ENCODE measurements around the gene PVALEF.
"Not testable (repeated sequence)": the region's sequence is repeated elsewhere in the genome, so short reads cannot be mapped to it uniquely, and the experiment has no call there.

PVALEF gene

DNA sequence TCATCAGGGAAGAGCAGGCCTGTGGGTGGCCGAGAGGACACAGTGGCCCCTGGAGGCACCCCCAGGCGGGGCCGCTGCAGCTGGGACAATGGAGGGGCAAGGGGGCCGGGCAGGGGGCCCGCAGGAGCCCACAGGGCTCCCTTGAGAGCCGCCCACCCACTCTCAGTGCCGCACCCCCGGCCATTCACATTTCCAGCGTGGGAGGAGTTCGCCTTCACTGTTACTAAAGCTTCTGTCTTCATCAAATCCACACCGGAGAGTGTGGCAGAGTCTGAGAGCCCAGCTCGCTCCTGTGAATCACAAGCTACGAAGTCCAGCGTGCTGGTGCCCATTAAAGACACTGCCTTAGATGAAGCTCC lies 20.9 kb upstream of the PVALEF start:
- no peak for DNase-seq (ENCODE audit: low read depth in 2 of 2)

DNA sequence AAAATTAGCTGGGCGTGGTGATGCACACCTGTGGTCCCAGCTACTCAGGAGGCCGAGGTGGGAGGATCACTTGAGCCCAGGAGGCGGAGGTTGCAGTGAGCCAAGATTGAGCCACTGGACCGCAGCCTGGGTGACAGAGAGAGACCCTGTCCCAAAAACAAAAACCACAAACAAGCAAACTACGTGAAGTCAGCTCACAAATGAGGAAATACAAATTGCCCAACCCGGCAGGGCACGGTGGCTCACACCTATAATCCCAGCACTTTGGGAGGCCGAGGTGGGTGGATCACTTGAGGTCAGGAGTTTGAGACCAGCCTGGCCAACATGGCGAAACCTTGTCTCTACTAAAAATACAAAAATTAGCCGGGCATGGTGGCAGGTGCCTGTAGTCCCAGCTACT lies 19.1 kb upstream of the PVALEF start:
- DNase-seq (ENCODE audit: low read depth in 2 of 2): not testable (repeated sequence)

DNA sequence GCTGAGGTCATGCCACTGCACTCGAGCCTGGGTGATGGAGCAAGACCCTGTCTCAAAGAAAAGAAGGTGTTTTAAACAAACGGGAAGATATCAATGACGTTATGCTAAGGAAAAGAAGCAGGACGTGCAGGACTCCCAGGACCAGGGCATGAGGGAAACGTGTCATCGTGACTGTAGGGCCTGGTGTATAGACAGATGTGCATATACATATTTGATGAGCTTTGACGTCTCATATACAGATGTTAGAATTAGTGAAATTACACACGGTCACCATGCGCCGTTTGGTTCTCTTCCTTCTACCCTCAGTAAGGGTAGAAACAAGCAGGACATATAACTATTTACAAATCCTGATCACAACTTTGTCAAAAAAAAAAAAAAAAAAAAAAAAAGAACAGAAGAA lies 17.6 kb upstream of the PVALEF start:
- no peak for DNase-seq (ENCODE audit: low read depth in 2 of 2)

DNA sequence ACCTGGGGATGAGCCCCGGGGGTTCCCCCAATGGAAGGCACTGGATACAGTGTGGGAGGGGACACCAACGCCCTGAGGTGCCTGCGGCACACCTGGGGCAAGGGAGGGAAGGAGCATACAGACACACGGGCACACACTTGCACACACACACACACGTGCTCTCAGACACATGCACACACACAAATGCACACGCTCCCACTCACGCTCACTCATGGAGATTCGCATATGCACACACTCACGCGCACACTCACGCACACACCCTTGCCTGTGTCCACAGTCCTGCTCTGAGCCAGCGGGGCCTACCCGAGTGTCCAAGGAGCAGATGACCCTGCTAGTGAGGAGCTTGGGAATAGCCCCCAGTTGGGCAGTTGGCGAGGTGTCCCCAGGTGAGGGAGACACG lies 16.7 kb upstream of the PVALEF start:
- DNase-seq (ENCODE audit: low read depth in 2 of 2): no peak

- no peak for DNase-seq (ENCODE audit: low read depth in 2 of 2)
These were observed 16.2 kb upstream of the PVALEF start for GRCh38 chr17:81148986-81149533.

DNA sequence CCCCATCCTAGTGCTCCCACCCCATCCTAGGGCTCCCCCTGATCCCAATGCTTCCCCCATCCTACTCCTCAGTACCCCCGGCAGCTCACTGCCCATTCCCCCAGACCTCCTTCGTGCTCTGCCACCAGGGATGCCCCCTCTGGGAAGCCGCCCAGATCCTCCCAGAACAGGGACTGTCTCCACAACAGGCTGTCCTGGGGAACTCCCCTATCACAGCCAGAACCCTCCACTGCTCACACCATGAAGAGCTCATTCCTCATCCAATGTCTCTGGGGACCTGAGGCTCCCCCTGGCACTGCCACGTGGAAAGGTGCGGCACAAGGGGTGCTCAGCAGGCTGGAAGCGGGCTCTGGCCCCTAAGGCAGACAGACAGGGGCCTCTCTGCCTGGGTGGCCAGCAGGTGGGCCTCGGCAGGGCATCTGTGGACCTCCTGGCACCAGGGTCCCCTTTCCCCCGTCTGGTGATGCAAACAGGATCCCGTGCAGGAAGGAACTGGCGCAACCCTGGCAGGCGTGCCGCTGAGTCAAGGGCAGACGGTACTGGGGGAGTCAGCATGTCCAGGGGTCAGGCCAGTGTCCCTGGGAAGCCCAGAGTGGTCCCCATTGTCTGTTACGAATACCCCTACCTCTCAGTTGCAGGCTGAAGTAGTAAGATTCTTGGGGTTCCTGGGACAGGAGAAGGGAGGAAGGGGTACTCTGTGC lies 14.8 kb upstream of the PVALEF start:
- no peak for DNase-seq (ENCODE audit: low read depth in 2 of 2)

DNA sequence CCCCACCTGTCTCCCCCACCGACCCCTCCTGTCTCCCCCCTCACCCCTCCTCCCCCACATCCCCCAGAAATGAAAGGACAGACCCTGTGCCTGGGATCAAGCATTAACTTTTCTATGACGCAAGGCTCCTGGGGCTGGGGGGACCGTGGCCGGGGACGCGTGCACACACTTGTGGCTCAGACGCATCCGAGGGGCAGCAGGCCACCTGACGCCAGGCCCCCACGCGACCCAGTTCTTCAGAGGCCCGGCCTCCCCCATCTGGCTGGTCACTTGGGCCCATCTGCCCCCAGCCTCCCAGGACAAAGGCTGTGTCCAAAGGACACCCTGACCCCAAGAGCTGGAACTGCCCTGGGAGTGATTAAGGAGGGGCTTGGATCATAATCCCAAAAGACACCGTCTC lies 14.0 kb upstream of the PVALEF start:
- no peak for DNase-seq (ENCODE audit: low read depth in 2 of 2)

DNA sequence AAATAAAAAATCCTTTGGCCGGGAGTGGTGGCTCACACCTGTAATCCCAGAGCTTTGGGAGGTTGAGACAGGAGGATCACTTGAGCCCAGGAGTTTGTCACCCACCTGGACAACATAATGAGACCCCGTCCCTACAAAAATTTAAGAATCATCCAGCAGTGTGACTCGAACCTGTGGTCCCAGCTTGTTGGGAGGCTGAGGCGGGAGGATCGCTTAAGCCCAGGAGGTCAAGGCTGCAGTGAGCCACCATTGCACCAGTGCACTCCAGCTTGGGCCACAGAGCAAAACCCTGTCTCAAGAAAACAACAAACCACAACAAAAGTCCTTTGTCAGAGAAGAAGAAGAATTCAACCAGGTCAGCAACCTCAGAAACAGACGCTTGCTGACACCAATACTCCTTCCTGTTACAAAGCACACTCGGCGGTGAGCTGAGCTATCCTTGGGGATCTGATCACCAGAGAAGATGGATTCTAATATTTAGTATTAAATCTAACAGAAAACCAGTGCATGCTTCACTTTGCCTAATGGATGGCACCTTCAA lies 12.9 kb upstream of the PVALEF start:
- DNase-seq (ENCODE audit: low read depth in 2 of 2): no peak

- no peak for DNase-seq (ENCODE audit: low read depth in 2 of 2)
These were observed 11.9 kb upstream of the PVALEF start for GRCh38 chr17:81153340-81153803.

- DNase-seq (ENCODE audit: low read depth in 2 of 2): not testable (repeated sequence)
These were observed 11.3 kb upstream of the PVALEF start for GRCh38 chr17:81154016-81154415.

DNA sequence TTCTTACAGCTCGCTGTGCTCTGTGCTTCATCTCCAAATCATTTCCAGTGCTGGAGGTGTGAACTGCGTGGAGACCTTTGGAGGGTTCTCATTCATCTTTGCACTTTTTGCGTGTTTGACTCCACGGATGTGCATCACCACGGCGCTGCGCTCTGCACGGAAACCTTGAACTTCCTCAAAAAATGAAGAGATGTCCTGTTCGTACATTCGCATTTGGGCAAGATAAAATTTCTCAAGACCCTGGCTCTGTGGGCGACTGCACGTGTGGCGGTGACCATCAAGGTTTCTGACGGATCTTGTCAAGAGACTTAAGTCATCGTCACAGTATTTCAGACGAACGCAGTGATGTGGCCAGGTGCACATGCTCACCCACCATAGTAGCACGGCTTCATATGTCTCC lies 10.3 kb upstream of the PVALEF start:
- DNase-seq (ENCODE audit: low read depth in 2 of 2): no peak

- DNase-seq (ENCODE audit: low read depth in 2 of 2): no peak
These were observed 8.2 kb upstream of the PVALEF start for GRCh38 chr17:81156866-81157805.

DNA sequence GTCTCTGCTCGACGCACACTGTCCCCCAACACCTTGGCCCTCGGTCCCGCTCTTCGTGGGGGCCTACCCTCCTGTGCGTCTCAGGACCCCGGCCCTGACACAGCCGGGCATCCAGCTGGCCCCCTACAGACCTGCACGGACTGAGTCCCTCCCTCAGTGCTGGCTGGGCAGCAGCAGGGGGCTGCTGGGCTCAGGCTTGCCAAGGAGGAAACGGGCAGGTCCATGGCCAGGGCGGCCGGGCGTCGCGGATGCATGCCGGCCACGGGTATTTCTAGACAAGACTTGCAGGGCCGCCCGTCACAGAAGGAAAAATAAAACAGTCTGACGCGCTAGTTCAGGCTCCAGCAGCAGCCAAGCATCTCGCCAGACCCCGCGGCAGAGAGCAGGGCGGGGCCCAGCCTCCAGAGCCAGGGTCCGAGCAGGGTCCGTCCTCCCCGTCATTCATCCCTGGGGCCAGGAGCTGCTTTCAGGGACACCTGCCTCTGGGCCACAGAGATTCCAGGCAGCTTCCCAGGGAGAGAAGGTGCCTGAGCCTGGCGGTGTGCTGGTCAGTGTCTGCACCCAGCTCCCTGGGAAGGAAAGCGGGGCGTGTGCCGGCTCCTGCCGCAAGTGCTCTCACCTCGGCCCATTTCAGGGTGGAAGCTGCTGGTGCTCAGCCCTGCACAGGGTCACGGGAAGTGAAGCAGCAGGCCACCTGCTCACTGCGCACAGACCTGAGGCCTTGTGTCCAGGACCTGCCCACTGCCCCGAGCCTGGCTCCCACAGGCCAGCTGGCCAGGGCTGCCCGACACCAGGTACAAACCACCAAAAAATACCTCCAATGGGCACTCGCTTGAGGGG lies 7.2 kb upstream of the PVALEF start:
- no peak for DNase-seq (ENCODE audit: low read depth in 2 of 2)

DNA sequence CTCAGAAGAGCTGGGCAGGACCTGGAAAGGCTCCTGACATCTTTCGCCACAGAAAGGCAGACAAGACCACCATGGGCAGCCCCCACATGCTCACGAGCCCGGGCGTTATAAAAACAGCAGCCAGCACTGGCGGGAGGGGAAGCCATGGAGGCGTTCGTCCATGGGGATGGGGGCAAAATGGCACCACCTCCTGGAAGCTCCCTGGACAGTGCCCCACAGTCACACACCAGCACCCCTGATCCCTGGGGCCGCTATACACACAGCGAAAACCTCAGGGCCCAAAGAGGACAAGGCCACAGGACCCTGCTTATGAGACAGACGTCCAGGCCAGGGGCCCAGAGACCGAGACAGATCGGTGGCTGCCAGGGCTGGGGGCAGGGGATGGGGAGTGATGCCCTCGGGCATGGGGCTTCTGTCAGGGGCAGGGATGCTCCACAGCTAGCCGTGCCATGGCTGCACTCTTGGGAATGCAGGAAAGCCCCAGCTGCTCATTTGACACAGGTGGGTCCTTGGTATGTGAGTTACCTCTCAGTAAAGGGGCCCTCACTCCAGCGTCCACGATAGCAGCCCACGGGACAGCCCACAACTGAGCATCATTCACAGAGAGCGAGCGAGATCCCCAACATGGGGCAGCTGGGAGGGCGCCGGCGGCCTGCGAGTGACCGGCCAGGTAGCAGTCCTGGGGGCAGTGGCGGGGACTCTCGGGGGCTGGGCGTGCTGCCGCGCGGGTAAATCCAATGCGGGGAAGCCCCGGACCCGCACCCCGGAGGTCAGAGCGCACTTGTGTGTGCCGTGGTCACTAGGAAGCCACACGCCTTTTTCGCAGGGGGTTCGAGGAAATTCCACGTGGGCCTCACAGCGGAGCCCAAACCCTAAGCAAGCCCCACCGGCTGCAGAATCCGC lies 6.4 kb upstream of the PVALEF start:
- DNase-seq (ENCODE audit: low read depth in 2 of 2): no peak

GRCh38 chr17:81159611-81160265 lies 5.6 kb upstream of the PVALEF start:
- no peak for DNase-seq (ENCODE audit: low read depth in 2 of 2)

GRCh38 chr17:81160306-81160705 lies 5.0 kb upstream of the PVALEF start:
- DNase-seq (ENCODE audit: low read depth in 2 of 2): no peak

DNA sequence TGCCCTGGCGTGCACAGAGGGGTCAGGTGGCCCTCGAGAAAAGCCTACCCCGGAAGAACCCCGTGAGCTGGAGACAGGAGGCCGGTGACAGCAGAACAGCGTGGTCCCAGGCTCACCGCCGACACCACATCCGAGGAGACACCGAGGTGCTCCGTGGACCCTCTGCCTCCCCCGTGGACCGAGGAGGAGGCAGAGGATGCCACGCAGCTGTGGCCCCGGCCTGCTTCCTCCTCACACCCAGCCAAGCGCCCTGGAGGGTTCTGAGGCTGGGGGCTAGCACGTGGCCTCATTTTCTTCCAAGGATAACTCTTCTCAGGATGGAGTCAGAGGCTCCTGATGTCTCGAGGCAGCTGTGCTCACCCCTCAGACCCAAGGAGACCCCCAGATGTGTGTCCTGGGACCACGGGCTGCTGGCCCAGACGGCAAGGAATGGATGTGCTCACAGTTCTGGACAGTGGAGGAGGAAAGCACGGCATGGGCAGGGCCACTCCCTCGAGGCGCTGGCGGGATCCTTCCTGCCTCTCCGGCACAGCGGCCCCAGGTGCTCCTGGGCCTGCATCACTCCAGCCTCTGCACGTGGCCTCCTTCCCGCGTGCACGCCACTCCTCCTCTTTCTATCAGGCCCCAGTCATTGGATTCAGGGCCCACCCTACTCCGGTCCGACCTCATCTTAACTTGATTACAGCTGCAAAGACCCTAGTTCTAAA lies 4.4 kb upstream of the PVALEF start:
- no peak for DNase-seq (ENCODE audit: low read depth in 2 of 2)

DNA sequence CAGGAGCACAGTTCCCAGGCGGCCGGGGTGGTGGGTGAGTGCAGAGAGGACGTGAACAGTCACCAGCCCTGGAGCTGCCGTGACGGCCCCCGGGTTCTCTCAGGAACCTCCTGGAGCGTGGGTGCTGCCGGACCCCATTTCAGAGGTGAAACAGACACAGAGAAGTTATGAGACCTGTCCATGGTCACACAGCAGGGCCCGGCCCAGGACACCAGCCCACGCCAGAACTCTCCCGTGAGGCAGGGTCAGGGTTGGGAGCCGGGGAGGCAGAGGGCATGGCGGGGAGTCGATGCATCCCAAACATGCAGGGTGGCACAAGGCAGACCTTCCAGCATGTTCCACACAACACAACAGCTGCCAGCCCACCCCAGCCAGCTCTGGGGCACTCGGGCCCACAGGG lies 3.8 kb upstream of the PVALEF start:
- no peak for DNase-seq (ENCODE audit: low read depth in 2 of 2)

DNA sequence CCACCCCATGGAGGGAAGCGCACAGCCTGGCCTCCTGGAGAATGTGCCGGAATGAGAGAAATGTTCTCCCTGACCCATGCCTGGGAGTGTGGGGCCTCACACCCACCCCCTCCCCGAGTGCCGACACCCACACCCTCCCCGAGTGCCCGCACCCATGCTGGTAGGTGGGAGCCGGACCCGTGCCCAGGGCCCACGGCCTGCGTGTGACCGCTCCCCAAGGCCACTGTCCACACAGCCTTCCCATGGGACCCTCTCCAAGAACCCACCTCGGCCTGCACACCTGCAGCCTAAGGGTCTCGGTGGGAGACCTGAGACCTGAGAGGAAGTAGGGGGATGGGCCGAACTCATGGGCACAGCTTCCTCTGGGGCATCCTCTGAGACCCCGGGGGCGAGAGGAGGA lies 3.3 kb upstream of the PVALEF start:
- no peak for DNase-seq (ENCODE audit: low read depth in 2 of 2)
